ENCODE data around the gene BUD23. TPM values are rescaled to one million over a fixed set of nuclear protein-coding genes. Genes with fewer than 3 reads are reported as not detected.

BUD23 gene
- total RNA-seq, 1 experiment from 2014 or later = 110 TPM

Other genes with a start within 250 kb of the BUD23 start
- gene FZD9, start 249.8 kb upstream of the BUD23 start, total RNA-seq (2014; rRNA removed; shearing (Covaris generic); ENCODE audit: low replicate concordance) = 1.2 and 4.9 TPM in 2 replicates
- 50.9 and 54.6 TPM in 2 replicates for gene BAZ1B, start 161.3 kb upstream of the BUD23 start, total RNA-seq (2014; rRNA removed; shearing (Covaris generic); ENCODE audit: low replicate concordance)
- gene BCL7B, start 125.9 kb upstream of the BUD23 start, total RNA-seq (2014; rRNA removed; shearing (Covaris generic); ENCODE audit: low replicate concordance) = 53.8 and 61.7 TPM in 2 replicates
- gene TBL2, start 105.0 kb upstream of the BUD23 start, total RNA-seq (2014; rRNA removed; shearing (Covaris generic); ENCODE audit: low replicate concordance) = 88.6 and 128 TPM in 2 replicates
- not detected in 2 replicates for gene MLXIPL, start 59.1 kb upstream of the BUD23 start, total RNA-seq (2014; rRNA removed; shearing (Covaris generic); ENCODE audit: low replicate concordance)
- 4.5 and 12.9 TPM in 2 replicates for gene VPS37D, start 15.8 kb upstream of the BUD23 start, total RNA-seq (2014; rRNA removed; shearing (Covaris generic); ENCODE audit: low replicate concordance)
- gene DNAJC30, start 144 bp upstream of the BUD23 start, total RNA-seq (2014; rRNA removed; shearing (Covaris generic); ENCODE audit: low replicate concordance) = 10.7 and 20.2 TPM in 2 replicates
- gene STX1A, start 36.1 kb downstream of the BUD23 start, total RNA-seq (2014; rRNA removed; shearing (Covaris generic); ENCODE audit: low replicate concordance) = 8.5 and 25.7 TPM in 2 replicates
- gene ABHD11, start 55.2 kb downstream of the BUD23 start, total RNA-seq (2014; rRNA removed; shearing (Covaris generic); ENCODE audit: low replicate concordance) = 36.2 and 45.0 TPM in 2 replicates
- gene CLDN3, start 86.7 kb downstream of the BUD23 start, total RNA-seq (2014; rRNA removed; shearing (Covaris generic); ENCODE audit: low replicate concordance) = 43.4 and 69.4 TPM in 2 replicates
- 326 and 414 TPM in 2 replicates for gene CLDN4, start 147.4 kb downstream of the BUD23 start, total RNA-seq (2014; rRNA removed; shearing (Covaris generic); ENCODE audit: low replicate concordance)
- 60.4 and 71.8 TPM in 2 replicates for gene METTL27, start 158.9 kb downstream of the BUD23 start, total RNA-seq (2014; rRNA removed; shearing (Covaris generic); ENCODE audit: low replicate concordance)
- gene TMEM270, start 177.6 kb downstream of the BUD23 start, total RNA-seq (2014; rRNA removed; shearing (Covaris generic); ENCODE audit: low replicate concordance) = 1.7 TPM in 1 of 2 replicates, not detected in the other

All from Caki2 (cell line).